HG03439 (cell line): ENCODE data around the gene ANKRD24.
"Not testable (repeated sequence)": the region's sequence is repeated elsewhere in the genome, so short reads cannot be mapped to it uniquely, and the experiment has no call there.

Source experiments
- ATAC-seq: cut with Tn5 transposase; IDR thresholded peaks from one replicate; pipeline ENCODE4 v1.9.1; 2021; ENCODE audit warnings: mild to moderate bottlenecking, moderate library complexity; ENCODE audit not compliant: unreplicated experiment

The ANKRD24 gene

GRCh38 chr19:4173479-4174212 lies 8.8 kb upstream of the ANKRD24 start:
- no peak for ATAC-seq

- ATAC-seq, result no peak
Measured at GRCh38 chr19:4174213-4174894, 8.1 kb upstream of the ANKRD24 start.

DNA sequence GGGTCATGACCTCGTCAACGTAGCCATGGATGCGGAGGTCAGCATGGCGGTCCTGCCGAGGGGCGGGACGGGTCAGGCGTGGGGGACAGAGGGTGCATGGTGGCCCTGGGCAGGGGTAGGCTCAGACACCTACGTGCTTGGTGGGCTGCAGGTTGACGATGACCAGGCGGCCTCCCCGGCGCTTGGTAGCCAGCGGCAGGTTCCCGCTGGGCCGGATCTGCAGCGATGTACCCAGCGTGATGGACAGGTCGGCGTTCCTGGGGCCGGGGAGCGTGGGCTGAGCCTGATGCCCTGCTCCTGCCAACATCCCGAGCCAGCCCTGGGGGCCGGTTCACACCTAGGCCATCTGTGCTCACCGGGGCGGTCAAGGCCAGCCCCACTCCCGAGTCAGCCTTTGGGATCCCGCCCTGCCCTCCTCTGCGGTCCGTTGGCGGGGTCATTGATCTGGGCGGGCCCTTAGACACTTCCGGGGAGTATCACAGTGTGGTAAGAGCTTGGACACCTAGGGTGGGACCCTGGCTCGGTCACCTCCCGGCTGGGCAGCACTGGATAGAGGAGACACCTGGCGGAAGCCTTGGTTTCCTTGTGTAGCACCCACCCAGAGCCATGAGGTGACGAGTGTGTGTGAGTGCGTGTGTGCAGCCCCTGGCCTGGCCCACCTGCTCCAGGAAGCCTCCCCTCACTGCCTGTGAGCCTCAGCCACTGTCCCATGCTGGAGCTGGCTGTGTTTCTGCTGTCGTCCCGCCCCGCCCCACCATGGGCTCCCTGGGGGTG lies 7.4 kb upstream of the ANKRD24 start:
- ATAC-seq, result no peak

- ATAC-seq, result no peak
Measured at GRCh38 chr19:4175669-4175931, 6.9 kb upstream of the ANKRD24 start.

- ATAC-seq, result no peak
Measured at GRCh38 chr19:4177146-4177545, 5.3 kb upstream of the ANKRD24 start.

GRCh38 chr19:4178990-4179389 lies 3.5 kb upstream of the ANKRD24 start:
- no peak for ATAC-seq

- ATAC-seq, result no peak
Measured at GRCh38 chr19:4181053-4181508, 1.4 kb upstream of the ANKRD24 start.

DNA sequence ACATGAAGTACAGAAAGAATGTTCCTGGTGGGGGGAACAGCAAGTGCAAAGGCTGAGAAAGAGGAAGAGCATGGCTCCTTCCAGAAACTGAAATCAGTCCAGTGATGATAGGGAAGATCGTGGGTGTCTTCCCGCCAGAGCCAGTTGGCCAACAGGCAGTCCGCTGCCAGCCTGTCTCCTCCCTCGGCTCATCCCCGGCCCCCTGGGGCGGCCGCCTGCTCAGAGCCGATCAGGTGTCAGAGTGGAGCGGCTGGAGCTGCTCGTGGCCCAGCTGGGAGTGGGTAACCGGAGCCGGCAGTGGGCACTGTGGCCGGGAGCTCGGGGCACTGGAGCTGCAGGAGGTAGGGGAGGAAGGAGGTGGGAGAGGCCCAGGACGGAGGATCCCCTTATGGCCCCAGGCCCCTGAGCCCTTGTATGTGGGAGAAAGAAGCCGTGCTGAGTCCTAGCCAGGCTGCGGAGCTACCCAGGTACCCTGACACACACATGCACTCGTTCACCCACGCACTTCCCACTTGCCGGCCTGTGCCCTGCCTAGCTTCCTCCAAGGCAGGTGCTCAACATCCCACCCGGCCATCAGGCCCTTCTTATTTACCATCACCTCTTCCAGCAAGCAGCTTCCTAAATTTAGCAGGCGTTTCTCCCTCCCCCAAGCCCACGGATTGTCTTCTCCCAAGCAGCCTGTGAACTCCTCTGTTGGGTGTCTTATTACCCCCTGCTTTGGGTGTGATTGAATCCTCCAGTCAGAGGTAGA lies 1.7 kb downstream of the ANKRD24 start:
- ATAC-seq, result no peak

GRCh38 chr19:4184718-4185352 lies 2.3 kb downstream of the ANKRD24 start:
- ATAC-seq, result no peak

- no peak for ATAC-seq
Measured at GRCh38 chr19:4185413-4186086, 3.1 kb downstream of the ANKRD24 start.

DNA sequence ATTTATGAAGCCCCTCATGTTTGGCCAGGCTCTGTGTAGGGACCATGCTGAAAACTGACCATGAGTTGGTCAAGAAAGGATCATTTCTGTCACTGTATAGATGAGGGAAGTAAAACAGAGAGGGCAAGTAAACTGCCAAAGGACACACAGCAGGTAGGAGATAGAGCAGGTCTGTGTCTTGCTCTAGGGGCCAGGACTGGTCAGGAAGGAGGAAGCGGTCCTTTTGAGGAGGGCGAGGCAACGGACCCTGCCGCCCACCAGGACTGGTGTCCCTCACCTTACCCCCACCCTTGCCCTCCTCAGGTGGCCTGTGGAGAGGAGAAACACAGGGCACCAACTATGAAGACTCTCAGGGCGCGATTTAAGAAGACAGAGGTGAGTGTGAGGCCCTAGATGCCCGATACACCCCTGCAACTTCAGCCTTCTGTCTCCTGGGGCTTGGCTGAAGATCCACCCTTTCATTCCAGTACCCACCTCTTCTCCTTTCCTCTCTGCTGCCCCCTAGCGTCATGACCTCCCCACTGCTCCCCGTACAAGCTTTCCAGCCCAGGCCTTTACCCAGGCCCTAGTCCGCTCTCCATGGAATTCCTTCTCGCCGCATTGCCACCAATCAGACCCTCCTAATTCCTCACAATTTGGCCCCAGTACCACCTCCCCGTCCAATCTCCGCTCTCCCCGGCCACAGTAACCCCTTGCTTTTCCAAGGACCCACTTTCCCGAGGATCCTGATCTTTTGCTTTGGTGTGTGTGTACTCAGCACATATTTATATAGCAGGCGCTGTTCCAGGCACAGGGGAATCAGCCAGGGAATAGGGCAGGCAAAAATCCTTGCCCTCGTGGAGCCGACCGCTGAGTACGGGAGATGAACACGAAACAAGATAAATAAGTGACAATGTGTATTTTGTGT lies 3.9 kb downstream of the ANKRD24 start:
- ATAC-seq, result no peak

- no peak for ATAC-seq
Measured at GRCh38 chr19:4187313-4188122, 5.0 kb downstream of the ANKRD24 start.

DNA sequence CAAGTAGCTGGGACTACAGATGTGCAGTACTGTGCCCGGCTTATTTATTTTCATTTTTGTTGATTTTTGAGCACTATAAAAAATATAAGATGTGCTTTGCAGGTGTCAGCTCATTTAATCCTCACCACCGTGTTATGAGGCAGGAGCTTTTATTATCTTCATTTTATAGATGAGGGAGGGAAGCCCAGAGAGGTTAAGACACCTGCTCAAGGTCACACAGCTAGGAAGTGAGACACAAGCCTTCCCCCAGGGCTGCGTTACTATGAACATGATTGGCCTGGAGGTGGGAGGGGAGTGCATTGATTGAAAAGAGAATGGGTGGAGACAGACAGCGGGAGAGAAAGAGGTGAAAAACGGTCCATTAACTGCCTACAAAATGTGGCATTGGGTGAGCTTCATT lies 7.2 kb downstream of the ANKRD24 start:
- no peak for ATAC-seq

GRCh38 chr19:4192537-4192936 lies 10.0 kb downstream of the ANKRD24 start:
- ATAC-seq, result not testable (repeated sequence)

DNA sequence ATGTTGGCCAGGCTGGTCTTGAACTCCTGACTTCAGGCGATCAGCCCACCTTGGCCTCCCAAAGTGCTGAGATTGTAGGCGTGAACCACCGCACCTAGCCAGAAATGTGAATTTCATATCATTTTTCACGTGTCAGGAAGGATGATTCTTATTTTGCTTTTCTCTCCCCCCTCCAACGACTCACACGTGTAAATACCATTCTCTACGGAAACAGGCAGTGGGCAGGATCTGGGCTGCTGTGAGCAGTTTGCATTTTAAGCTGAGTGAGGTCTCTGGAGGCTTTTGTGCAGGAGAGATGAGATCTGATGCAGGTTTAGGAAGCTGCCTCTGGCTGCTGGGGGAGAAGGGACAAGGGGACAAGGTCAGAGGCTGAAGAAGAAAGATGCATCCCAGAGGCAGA lies 11.9 kb downstream of the ANKRD24 start:
- no peak for ATAC-seq

GRCh38 chr19:4196009-4196408 lies 13.5 kb downstream of the ANKRD24 start:
- no peak for ATAC-seq

- ATAC-seq, result no peak
Measured at GRCh38 chr19:4196587-4197148, 14.2 kb downstream of the ANKRD24 start.

DNA sequence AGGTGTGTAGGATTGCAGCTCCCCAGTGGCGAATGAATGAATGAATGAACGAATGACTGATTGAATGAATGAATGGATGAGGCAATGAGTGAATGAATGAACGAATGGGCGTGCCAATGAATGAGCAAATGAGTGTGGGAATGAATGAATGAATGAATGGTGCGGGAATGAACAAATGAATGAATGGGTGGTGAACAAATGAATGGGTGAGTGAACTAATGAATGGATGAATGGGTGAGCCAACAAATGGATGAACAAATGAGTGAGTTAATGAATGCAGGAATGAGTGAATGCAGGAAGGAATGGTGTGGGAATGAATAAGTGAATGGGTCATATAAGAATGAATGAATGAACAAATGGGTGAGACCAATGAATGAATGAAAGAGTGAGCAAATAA lies 14.7 kb downstream of the ANKRD24 start:
- ATAC-seq, result no peak
